ENCODE data around the gene OR6Q1. TPM values are rescaled to one million over a fixed set of nuclear protein-coding genes. Genes with fewer than 3 reads are reported as not detected.
"Not testable (repeated sequence)": the region's sequence is repeated elsewhere in the genome, so short reads cannot be mapped to it uniquely, and the experiment has no call there.

OR6Q1 gene
- not detected for total RNA-seq

GRCh38 chr11:58030653-58031052 is at the start of gene OR6Q1:
Gene OR6Q1 (plus strand): TSS chr11:58030953. CDS start chr11:58030953, 0 bp downstream.
- Mint-ChIP-seq H3K27me3 (peaks cover 3 to 15% of the 10 kb centered on the region in 2 donors), H3K36me3 (no peaks in the 10 kb centered on the region), H3K9me3 (peaks cover 9% of the 10 kb centered on the region), H3K4me3 (no peak within 1 kb of the TSS), H3K27ac (no peak within 1 kb of the TSS), H3K4me1 (ENCODE audit: low read depth in 2 of 2) (no peaks in the 10 kb centered on the region)
- DNase-seq (ENCODE audit: low spot score) (no peak), ATAC-seq (no peak)

- ATAC-seq = no peak
- Mint-ChIP-seq H3K36me3 (no peaks in the 10 kb centered on the region), H3K4me3 (no peak overlapping the region), H3K27me3 (peaks cover 0 to 10% of the 10 kb centered on the region in 2 donors), H3K9me3 (no peaks in the 10 kb centered on the region), H3K27ac (no peak overlapping the region), H3K4me1 (ENCODE audit: low read depth in 2 of 2) (no peaks in the 10 kb centered on the region)
- DNase-seq (ENCODE audit: low spot score) = no peak
Observed at GRCh38 chr11:57981536-57981935, 49.2 kb upstream of the OR6Q1 start.

DNA sequence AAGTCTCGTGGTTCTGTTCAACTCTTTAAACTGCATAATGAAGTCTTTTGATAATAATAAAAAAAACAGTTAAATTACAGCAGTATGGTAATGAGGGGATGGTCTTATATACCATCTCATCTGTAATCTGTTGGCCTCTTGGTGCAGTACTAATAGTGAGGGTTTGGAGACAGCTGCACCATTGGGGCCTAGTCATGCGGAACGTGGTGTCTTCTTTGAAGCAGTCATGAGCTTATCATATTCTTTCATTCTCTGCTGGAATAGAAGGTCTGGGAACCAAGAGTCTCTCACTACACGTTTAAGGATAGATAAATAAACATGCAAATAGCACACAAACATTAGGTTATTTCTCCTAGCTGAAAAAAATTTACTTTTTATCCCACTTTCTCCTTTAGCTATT is 48.0 kb upstream of the OR6Q1 start:
- Mint-ChIP-seq H3K36me3 (no peaks in the 10 kb centered on the region), H3K27ac (no peak overlapping the region), H3K4me3 (no peak overlapping the region), H3K9me3 (no peaks in the 10 kb centered on the region), H3K27me3 (peaks cover 0 to 10% of the 10 kb centered on the region in 2 donors), H3K4me1 (ENCODE audit: low read depth in 2 of 2) (no peaks in the 10 kb centered on the region)
- no peak for DNase-seq (ENCODE audit: low spot score)
- ATAC-seq = no peak

GRCh38 chr11:57983191-57983590 is 47.6 kb upstream of the OR6Q1 start:
- Mint-ChIP-seq H3K36me3 (no peaks in the 10 kb centered on the region), H3K27me3 (peaks cover 0 to 10% of the 10 kb centered on the region in 2 donors), H3K27ac (no peak overlapping the region), H3K4me1 (ENCODE audit: low read depth in 2 of 2) (no peaks in the 10 kb centered on the region), H3K9me3 (no peaks in the 10 kb centered on the region), H3K4me3 (no peak overlapping the region)
- ATAC-seq (no peak), DNase-seq (ENCODE audit: low spot score) (no peak)

- not testable (repeated sequence) for ATAC-seq; H3K27ac Mint-ChIP-seq; H3K36me3 Mint-ChIP-seq; DNase-seq (ENCODE audit: low spot score); H3K4me1 Mint-ChIP-seq (ENCODE audit: low read depth in 2 of 2); H3K4me3 Mint-ChIP-seq; H3K27me3 Mint-ChIP-seq; H3K9me3 Mint-ChIP-seq
Observed at GRCh38 chr11:57999523-57999922, 31.2 kb upstream of the OR6Q1 start.

DNA sequence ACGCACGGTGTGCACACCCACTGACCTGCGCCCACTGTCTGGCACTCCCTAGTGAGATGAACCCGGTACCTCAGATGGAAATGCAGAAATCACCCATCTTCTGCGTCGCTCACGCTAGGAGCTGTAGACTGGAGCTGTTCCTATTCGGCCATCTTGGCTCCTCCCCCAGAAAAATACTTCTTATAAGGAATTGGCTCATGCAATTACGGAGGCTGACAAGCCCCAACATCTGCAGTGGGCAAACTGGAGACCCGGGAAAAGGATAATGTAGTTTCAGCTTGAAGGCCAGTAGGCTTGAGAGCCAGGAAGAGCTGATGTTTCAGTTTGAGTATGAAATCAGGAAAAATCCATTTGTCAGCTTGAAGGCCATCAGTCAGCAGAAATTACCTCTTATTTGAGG is 30.7 kb upstream of the OR6Q1 start:
- H3K27me3 Mint-ChIP-seq; H3K36me3 Mint-ChIP-seq; H3K9me3 Mint-ChIP-seq; H3K27ac Mint-ChIP-seq; H3K4me1 Mint-ChIP-seq (ENCODE audit: low read depth in 2 of 2); DNase-seq (ENCODE audit: low spot score); H3K4me3 Mint-ChIP-seq; ATAC-seq: not testable (repeated sequence)

DNA sequence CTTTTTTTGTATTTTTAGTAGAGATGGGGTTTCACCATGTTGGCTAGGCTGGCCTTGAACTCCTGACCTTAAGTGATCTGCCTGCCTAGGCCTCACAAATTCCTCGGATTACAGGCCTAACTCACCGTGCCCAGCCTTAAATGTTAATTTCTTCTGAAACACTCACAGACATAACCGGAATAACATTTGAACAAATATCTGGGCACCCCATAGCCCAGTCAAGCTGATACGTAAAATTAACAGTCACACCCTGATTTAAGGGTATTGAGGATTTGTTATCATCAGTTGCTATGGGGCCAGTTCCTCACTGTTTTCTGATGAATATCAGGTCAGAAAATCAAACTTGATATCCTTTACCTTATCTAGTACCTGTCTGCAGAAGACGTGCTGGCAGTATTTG is 30.1 kb upstream of the OR6Q1 start:
- Mint-ChIP-seq H3K4me1 (ENCODE audit: low read depth in 2 of 2) (no peaks in the 10 kb centered on the region), H3K27ac (no peak overlapping the region), H3K36me3 (no peaks in the 10 kb centered on the region), H3K4me3 (no peak overlapping the region), H3K9me3 (no peaks in the 10 kb centered on the region), H3K27me3 (peaks cover 3 to 7% of the 10 kb centered on the region in 2 donors)
- no peak for ATAC-seq
- no peak for DNase-seq (ENCODE audit: low spot score)

DNA sequence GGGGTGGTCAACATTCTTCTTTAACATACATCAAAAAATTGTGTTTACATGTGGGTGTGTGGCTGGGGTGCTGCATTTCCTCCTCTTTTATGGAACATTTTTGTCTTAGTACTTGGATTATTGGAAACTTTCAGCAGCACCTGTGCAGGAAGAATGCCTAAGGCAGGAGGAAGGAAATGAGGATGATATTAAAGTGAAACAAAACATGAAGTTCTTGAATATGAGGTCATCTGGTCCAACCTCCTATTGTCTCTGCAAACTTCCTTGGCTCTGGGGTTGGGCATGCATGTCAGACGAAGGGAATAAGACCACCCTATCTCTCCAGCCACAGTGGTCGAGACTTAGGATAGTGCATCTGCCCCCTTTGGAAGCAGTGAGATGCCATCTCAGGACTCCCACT is 27.7 kb upstream of the OR6Q1 start:
- Mint-ChIP-seq H3K4me3 (no peak overlapping the region), H3K4me1 (ENCODE audit: low read depth in 2 of 2) (no peaks in the 10 kb centered on the region), H3K27me3 (peaks cover 3 to 7% of the 10 kb centered on the region in 2 donors), H3K36me3 (no peaks in the 10 kb centered on the region), H3K27ac (no peak overlapping the region), H3K9me3 (no peaks in the 10 kb centered on the region)
- DNase-seq (ENCODE audit: low spot score) (no peak), ATAC-seq (no peak)

GRCh38 chr11:58003591-58003990 is 27.2 kb upstream of the OR6Q1 start:
- H3K36me3 Mint-ChIP-seq = no peaks in the 10 kb centered on the region
- no peaks in the 10 kb centered on the region for H3K4me1 Mint-ChIP-seq (ENCODE audit: low read depth in 2 of 2)
- no peak overlapping the region for H3K4me3 Mint-ChIP-seq
- ATAC-seq (no peak), DNase-seq (ENCODE audit: low spot score) (no peak)
- no peak overlapping the region for H3K27ac Mint-ChIP-seq
- H3K9me3 Mint-ChIP-seq = no peaks in the 10 kb centered on the region
- H3K27me3 Mint-ChIP-seq = peaks cover 3 to 7% of the 10 kb centered on the region in 2 donors

DNA sequence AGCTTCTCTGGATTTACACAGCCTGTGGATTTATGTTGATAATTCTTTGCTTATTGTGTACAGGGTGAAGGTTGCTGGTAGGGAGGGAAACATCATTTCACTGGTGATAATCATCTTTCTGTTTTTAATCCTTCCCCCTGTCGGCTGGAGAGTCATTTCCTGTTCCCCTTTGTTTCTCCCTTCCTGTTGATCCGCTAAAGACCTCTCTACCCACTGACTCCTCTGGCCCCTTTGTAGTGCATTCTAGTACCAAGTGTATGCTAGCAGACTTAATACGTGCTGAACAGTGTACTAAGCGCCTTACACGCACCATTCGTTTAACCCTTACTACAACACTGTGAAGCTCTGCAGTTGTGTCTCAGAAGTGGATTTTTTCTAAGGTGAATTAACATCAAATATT is 26.1 kb upstream of the OR6Q1 start:
- no peak for ATAC-seq
- Mint-ChIP-seq H3K4me3 (no peak overlapping the region), H3K36me3 (no peaks in the 10 kb centered on the region), H3K27me3 (peaks cover 3 to 7% of the 10 kb centered on the region in 2 donors), H3K4me1 (ENCODE audit: low read depth in 2 of 2) (no peaks in the 10 kb centered on the region), H3K9me3 (no peaks in the 10 kb centered on the region), H3K27ac (no peak overlapping the region)
- DNase-seq (ENCODE audit: low spot score) = no peak

GRCh38 chr11:58006940-58007339 is 23.8 kb upstream of the OR6Q1 start:
- Mint-ChIP-seq H3K27ac (no peak overlapping the region), H3K4me3 (no peak overlapping the region), H3K36me3 (no peaks in the 10 kb centered on the region), H3K27me3 (peaks cover 3 to 7% of the 10 kb centered on the region in 2 donors), H3K9me3 (no peaks in the 10 kb centered on the region), H3K4me1 (ENCODE audit: low read depth in 2 of 2) (no peaks in the 10 kb centered on the region)
- no peak for DNase-seq (ENCODE audit: low spot score)
- no peak for ATAC-seq

DNA sequence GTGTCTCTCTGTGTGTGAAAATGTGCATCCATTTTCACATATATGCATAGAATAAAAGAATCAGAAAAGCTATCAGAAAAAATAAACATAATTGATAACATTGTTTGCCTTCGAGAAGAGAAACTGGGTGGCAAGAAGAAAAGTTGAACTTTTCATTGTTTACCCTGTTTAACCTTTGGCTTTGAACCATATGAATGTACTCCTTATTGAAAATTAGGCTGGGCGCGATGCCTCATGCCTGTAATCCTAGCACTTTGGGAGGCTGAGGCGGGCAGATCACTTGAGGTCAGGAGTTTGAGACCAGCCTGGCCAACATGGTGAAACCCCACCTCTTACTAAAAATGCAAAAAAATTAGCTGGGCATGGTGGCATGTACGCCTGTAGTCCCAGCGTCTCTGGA is 19.0 kb upstream of the OR6Q1 start:
- peaks cover 4% of the 10 kb centered on the region for H3K9me3 Mint-ChIP-seq
- DNase-seq (ENCODE audit: low spot score) = no peak
- no peak overlapping the region for H3K4me3 Mint-ChIP-seq
- H3K4me1 Mint-ChIP-seq (ENCODE audit: low read depth in 2 of 2) = no peaks in the 10 kb centered on the region
- H3K36me3 Mint-ChIP-seq = no peaks in the 10 kb centered on the region
- ATAC-seq = no peak
- peaks cover 0 to 3% of the 10 kb centered on the region in 2 donors for H3K27me3 Mint-ChIP-seq
- H3K27ac Mint-ChIP-seq = no peak overlapping the region

- Mint-ChIP-seq H3K27ac (no peak within 1 kb of the TSS), H3K9me3 (no peaks in the 10 kb centered on the region), H3K4me1 (ENCODE audit: low read depth in 2 of 2) (no peaks in the 10 kb centered on the region), H3K4me3 (no peak within 1 kb of the TSS), H3K36me3 (no peaks in the 10 kb centered on the region), H3K27me3 (peaks cover 3 to 8% of the 10 kb centered on the region in 2 donors)
- DNase-seq (ENCODE audit: low spot score) (no peak), ATAC-seq (no peak)
Observed at GRCh38 chr11:58023435-58023931, 7.3 kb upstream of the OR6Q1 start, which contains the start of gene OR9Q1. Gene OR9Q1 (plus strand): TSS chr11:58023881. CDS start chr11:58179445, 155,564 bp downstream.

GRCh38 chr11:58024601-58025091 is 6.1 kb upstream of the OR6Q1 start:
- H3K9me3 Mint-ChIP-seq = no peaks in the 10 kb centered on the region
- ATAC-seq (no peak), DNase-seq (ENCODE audit: low spot score) (no peak)

DNA sequence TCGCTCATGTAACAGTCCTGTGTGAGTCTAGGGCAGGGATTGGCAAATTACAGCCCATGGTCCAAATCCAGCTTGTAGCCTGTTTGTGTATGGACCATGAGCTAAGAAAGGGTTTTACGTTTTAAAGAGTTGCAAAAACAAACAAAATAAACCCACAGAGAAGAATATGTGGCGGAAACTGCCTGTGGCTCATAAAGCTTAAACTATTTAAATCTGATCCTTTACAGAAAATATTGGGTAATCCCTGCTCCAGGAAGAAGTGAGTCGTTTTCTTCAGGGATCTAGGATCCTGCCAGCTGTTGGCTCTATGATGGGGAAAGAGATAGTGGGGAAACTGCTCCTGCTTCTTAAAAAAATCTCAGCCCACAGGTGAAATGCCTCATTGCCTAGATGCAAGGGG is 3.4 kb upstream of the OR6Q1 start:
- Mint-ChIP-seq H3K27ac (no peak overlapping the region), H3K4me3 (no peak overlapping the region), H3K9me3 (peaks cover 9% of the 10 kb centered on the region), H3K36me3 (no peaks in the 10 kb centered on the region), H3K27me3 (peaks cover 3 to 17% of the 10 kb centered on the region in 2 donors), H3K4me1 (ENCODE audit: low read depth in 2 of 2) (no peaks in the 10 kb centered on the region)
- no peak for DNase-seq (ENCODE audit: low spot score)
- ATAC-seq = no peak

More at GRCh38 chr11:58024601-58025091, 6.1 kb upstream of the OR6Q1 start:
- no peak overlapping the region for H3K27ac Mint-ChIP-seq
- H3K27me3 Mint-ChIP-seq = peaks cover 3 to 8% of the 10 kb centered on the region in 2 donors
- H3K36me3 Mint-ChIP-seq = no peaks in the 10 kb centered on the region
- H3K4me1 Mint-ChIP-seq (ENCODE audit: low read depth in 2 of 2) = no peaks in the 10 kb centered on the region
- H3K4me3 Mint-ChIP-seq = no peak overlapping the region

Data from natural killer cell treated with Interleukin-12 subunit alpha and Interleukin-12 subunit beta and Interleukin-15 and Interleukin-18, amount 100 ng/mL, for 72 hours (primary cell).